Pancreas (tissue), 10 donors: ENCODE measurements around the gene WDR72. TPM values are rescaled to one million over a fixed set of nuclear protein-coding genes. Genes with fewer than 3 reads are reported as not detected.
A peak's percentile ranks its signal among the peaks of the same experiment; 100 is the strongest.

Source experiments
- ATAC-seq, 4 donors: fragments of 200-7000 bp; cut with Tn5 transposase; one replicate each; pipeline versions ENCODE4 v1.8.0 to v1.9.1; 2020; ENCODE audit warnings: mild to moderate bottlenecking in 4 of 4, moderate library complexity in 4 of 4
- DNase-seq, 6 donors: peaks; one replicate each; pipeline ENCODE4 v3.0.0-alpha.2; 2020
- FAIRE-seq: peaks from 2 replicates; lab custom pipeline; 2012; peaks lifted over from hg19 to GRCh38; lab: Jason Lieb, UNC
- H3K27ac ChIP-seq, 4 donors: fragments of 200-600 bp; sonication (generic); 1 replicate in 3 of 4; 2 replicates in 1 of 4; pipeline versions ENCODE4 v1.5.0 to v1.8.0; 2020
- H3K27me3 ChIP-seq, 4 donors: fragments of 200-600 bp; one replicate each; pipeline ENCODE4 v1.8.0; 2021
- H3K36me3 ChIP-seq, 3 donors: fragments of 200-600 bp; sonication (generic) in 1 of 3; one replicate each; pipeline versions ENCODE4 v1.5.0 to v1.8.0; 2020 to 2021
- H3K4me1 ChIP-seq, 3 donors: fragments of 200-600 bp; one replicate each; pipeline ENCODE4 v1.8.0; 2021
- H3K4me3 ChIP-seq, 4 donors: fragments of 200-600 bp; sonication (generic) in 2 of 4; one replicate each; pipeline versions ENCODE4 v1.5.0 to v1.8.0; 2020 to 2021
- H3K9me3 ChIP-seq, 4 donors: fragments of 200-600 bp; one replicate each; pipeline ENCODE4 v1.8.0; 2021
- WGBS, 2 donors: extraction: QIAGEN DNeasy Blood & Tissue Kit; methylation state at CpG; one replicate each; pipeline ENCODE4 v1.1.7; 2013; 5-methylcytosine and 5-hydroxymethylcytosine counted together
- intact Hi-C, 3 donors: fragments of 100-400 bp; cut with DNase I; formaldehyde crosslinking; loops; one replicate each; pipeline versions ENCODE4 v1.11.1 to v1.14.2; 2022
- polyA plus RNA-seq, 2 donors: library from polyadenylated mRNA; stranded (reverse); fragments of 200-250 nt; gene quantifications; one replicate each; pipeline ENCODE4 v1.2.3, GENCODE V29; 2013
- total RNA-seq, 6 donors: library from RNA; stranded (reverse); fragmentation: NEBNext Ultra II Directional in 4 of 6; extraction: Animal tissue kit (Norgen Biotek cat#: 25700) in 4 of 6; gene quantifications; one replicate each; pipeline versions ENCODE4 v1.2.1 to v1.2.4, GENCODE V29; 2021 to 2023
- TF ChIP-seq, protein P1 (sequence below), 4 donors: fragments of 200-600 bp; sonication (generic) in 3 of 4; IDR thresholded peaks; one replicate each; pipeline versions ENCODE4 v1.5.0 to v1.8.0; 2021; ENCODE audit warnings: antibody characterized with exemption in 4 of 4
- donor health status: healthy with polysubstance abuse.
- donor health status: DM: no; HTN: no; CAD: no; lungs with moderate emphysema.
- donor health status: DM: no; HTN: no; CAD: no.
- donor health status: control.
- donor health status: control.
- donor health status: Bipolar disorder and iron deficiency.
- donor health status: DM: yes; HTN: yes; CAD: no.
- donor health status: DM: no; HTN: no; CAD: no.
- donor health status: DM: no; HTN: no; CAD: no.
- donor health status: DM: yes; HTN: yes; CAD: no.

WDR72 gene
- total and polyA plus RNA-seq, 8 donors = 1.0 to 5.3 (median 3.7) TPM

DNA sequence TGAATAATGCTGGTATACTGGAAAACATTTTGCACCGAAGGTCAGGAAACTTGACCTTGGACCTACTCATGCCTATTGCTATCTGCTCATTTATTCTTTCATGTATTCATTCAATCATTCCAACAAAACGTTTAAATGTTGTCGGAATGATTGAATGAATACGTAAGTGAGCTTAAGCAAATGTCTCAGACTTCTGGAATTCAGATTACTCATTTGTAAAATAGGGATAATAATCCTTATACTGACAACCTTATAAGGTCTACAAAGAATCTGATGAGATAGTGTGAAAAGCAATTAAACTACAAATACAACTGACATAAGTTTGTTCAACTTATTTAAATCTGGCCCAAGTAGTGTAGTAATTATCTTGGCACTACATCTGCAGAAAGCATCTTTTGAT, 288.7 kb downstream of the WDR72 start:
- intact Hi-C loops = no loop called here
- FAIRE-seq = no peak
- no peak for ATAC-seq
- TF ChIP-seq, protein P1, sequence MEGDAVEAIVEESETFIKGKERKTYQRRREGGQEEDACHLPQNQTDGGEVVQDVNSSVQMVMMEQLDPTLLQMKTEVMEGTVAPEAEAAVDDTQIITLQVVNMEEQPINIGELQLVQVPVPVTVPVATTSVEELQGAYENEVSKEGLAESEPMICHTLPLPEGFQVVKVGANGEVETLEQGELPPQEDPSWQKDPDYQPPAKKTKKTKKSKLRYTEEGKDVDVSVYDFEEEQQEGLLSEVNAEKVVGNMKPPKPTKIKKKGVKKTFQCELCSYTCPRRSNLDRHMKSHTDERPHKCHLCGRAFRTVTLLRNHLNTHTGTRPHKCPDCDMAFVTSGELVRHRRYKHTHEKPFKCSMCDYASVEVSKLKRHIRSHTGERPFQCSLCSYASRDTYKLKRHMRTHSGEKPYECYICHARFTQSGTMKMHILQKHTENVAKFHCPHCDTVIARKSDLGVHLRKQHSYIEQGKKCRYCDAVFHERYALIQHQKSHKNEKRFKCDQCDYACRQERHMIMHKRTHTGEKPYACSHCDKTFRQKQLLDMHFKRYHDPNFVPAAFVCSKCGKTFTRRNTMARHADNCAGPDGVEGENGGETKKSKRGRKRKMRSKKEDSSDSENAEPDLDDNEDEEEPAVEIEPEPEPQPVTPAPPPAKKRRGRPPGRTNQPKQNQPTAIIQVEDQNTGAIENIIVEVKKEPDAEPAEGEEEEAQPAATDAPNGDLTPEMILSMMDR (IDR thresholded peaks at IDR 0.05) = no peak
- Histone ChIP-seq H3K4me1 (peaks cover 0 to 29% (median 22%) of the 10 kb centered on the region in 3 donors), H3K9me3 (no peaks in the 10 kb centered on the region), H3K4me3 (no peak overlapping the region), H3K27me3 (no peaks in the 10 kb centered on the region), H3K27ac (no peak overlapping the region), H3K36me3 (no peaks in the 10 kb centered on the region)
- DNase-seq = no peak
- WGBS, 2 donors = 51 to 58% methylated on average over 4 of the region's 4 CpGs

DNA sequence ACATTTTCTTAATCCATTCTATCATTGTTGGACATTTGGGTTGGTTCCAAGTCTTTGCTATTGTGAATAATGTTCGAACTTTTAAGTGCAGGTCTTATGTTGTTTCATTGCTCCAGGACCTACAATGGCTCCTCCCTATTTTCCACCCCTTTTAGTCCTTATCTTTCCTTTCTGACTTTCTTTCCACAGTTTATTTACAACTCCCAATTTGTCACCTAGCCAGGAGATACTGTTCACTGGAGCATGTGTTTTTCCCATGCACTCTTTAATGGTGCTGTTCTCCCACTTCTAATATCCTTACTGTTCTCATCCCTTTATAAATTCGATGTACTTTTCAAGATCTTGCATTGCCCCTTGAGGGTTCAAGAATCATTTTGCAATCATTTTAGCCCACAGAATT, 290.0 kb downstream of the WDR72 start:
- Histone ChIP-seq H3K9me3 (no peaks in the 10 kb centered on the region), H3K36me3 (no peaks in the 10 kb centered on the region), H3K4me3 (no peak overlapping the region), H3K27ac (no peak overlapping the region), H3K27me3 (no peaks in the 10 kb centered on the region), H3K4me1 (peaks cover 0 to 29% (median 22%) of the 10 kb centered on the region in 3 donors)
- DNase-seq = no peak
- FAIRE-seq = no peak
- 39 to 56% methylated on average over 2 of the region's 2 CpGs for WGBS, 2 donors
- TF ChIP-seq, protein P1 (IDR thresholded peaks at IDR 0.05) = no peak
- peak in 3 of 4 donors; percentile 31 to 53 (median 53) for ATAC-seq
- intact Hi-C loops = no loop called here

Other genes starting within 250 kb of the WDR72 start
- under 1 TPM in 5 of 6 donors, not detected in 1; 0.03 to 0.38 (median 0.04) TPM for gene UNC13C, start 218.8 kb upstream of the WDR72 start, total RNA-seq
- under 1 TPM in 1 of 2 donors, not detected in 1; under 0.01 TPM for gene UNC13C, start 218.8 kb upstream of the WDR72 start, polyA plus RNA-seq